Neural progenitor cell (in vitro differentiated cells): ENCODE results near the gene RBFOX2.
"Not testable (repeated sequence)": the region's sequence is repeated elsewhere in the genome, so short reads cannot be mapped to it uniquely, and the experiment has no call there.

ENCODE experiments used
- CTCF ChIP-seq: fragments of 200-600 bp; sonication (generic); IDR thresholded peaks from 2 replicates; pipeline ENCODE4 v1.5.1; 2017; ENCODE audit warnings: antibody characterized with exemption, mild to moderate bottlenecking
- EZH2 ChIP-seq: fragments of 200-600 bp; sonication (generic); IDR thresholded peaks from 2 replicates; pipeline ENCODE4 v1.6.1; 2017; ENCODE audit warnings: antibody characterized with exemption, mild to moderate bottlenecking, moderate library complexity

DNA sequence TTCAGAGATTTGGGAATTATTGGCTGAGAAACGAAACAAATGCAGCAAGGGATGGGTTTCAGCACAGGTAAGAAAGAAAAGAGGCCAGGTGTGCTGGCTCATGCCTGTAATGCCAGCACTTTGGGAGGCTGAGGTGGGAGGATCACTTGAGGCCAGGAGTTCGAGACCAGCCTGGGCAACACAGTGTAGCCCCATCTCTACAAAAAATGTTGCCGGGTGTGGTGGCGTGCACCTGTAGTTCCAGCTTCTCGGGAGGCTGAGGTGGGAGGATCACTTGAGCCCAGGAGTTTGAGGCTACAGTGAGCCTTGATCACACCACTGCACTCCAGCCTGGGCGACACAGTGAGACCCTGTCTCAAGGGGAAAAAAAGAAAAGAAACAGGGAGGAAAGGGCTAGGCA, 290.7 kb downstream of the RBFOX2 start:
- not testable (repeated sequence) for TF ChIP-seq CTCF, EZH2
